ENCODE results near the gene NOS1AP.
"Not testable (repeated sequence)": the region's sequence is repeated elsewhere in the genome, so short reads cannot be mapped to it uniquely, and the experiment has no call there.

The NOS1AP gene

DNA sequence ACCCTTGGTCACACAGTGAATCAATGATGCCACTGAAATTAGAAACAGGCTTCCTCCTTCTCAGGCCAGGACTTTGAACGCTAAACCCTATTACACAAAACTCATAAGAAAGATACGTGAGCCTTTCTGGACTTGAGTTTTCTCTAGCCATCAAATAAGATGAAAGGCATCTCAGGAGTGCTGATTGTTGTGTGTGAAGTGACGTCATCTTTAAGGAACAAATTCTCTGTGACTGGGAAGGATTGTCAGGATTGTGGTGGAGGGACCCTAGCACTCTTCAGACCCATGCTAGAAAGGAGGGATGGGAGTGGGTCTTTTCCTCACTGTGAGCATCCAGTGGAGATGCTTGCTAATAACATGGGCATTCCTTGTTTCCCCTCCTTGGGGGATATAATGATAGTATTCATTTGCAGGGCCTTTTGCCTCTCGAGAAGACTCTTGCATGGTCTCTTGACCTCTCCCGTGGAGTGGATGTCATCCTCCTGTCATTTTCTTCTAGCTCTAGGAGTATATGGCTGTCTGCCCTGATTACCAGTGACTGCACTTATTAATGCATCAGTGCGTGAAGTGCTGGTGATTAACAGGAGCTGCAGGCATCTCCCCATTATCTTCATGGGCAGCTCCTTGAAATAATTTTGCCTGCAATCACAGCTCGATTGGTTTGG lies 267.3 kb downstream of the NOS1AP start:
- no peak for DNase-seq (ENCODE audit: low spot score)

DNA sequence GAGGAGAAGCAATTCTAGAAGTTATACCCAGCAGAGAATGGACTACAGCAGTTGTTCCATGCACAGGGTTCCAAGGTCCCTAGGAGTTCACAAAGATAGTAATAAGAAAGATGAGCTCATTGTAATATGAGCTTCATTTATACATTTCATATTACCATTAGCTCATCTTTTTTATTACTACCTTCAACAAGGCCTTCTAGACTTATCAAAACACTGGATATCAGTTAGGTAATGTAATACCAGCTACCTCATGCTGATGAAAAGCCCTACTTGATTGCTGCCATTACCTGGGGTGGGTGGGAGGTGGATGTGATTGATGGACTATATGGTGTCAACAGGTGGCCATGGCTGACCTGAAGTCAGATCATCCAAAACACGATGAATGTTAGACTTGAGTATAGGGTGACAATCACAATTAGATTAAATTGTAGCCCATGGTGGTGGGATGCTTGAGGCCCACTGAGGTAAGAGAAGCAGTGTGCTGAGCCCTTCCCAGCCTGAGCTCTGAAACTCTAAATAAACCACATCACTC lies 273.0 kb downstream of the NOS1AP start:
- DNase-seq (ENCODE audit: low spot score) = no peak

DNA sequence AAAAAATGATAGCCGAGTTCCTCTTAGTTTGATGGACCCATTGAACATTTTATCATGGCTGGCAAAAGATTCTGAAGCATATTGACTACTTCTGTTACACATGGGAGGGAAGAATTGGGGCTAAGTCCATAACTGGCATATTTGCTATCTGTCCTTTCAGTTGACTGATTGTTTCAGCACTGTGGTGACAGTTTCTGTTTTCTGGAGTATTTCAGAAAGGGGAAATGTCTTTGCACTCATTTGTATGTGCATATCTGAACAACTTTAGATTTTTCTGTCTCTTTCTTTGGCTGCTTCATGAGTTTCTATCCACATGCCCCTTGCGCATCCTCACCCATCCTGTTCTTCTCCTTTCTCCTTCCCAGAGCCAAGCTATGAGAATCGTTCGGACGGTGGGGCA lies 274.0 kb downstream of the NOS1AP start:
- DNase-seq (ENCODE audit: low spot score) = no peak

DNA sequence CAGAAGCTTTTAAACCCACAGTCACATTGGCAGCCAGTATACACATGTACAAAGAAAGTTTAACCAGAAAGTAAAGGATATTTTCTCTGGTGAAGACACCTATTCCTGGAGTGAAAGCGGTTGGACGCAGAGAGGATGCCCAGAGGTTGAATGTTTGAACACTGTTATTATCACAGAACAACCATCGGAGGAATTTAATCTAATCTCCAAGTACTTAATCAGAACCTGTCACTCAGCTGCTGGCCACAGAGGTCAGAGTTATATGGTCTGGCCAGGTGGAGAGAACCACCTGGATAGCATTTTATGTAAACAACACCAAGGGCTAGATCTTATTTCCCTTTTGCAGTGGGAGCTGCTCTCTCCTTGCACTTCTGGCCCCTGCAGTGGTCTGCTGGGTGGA lies 277.8 kb downstream of the NOS1AP start:
- no peak for DNase-seq (ENCODE audit: low spot score)

DNA sequence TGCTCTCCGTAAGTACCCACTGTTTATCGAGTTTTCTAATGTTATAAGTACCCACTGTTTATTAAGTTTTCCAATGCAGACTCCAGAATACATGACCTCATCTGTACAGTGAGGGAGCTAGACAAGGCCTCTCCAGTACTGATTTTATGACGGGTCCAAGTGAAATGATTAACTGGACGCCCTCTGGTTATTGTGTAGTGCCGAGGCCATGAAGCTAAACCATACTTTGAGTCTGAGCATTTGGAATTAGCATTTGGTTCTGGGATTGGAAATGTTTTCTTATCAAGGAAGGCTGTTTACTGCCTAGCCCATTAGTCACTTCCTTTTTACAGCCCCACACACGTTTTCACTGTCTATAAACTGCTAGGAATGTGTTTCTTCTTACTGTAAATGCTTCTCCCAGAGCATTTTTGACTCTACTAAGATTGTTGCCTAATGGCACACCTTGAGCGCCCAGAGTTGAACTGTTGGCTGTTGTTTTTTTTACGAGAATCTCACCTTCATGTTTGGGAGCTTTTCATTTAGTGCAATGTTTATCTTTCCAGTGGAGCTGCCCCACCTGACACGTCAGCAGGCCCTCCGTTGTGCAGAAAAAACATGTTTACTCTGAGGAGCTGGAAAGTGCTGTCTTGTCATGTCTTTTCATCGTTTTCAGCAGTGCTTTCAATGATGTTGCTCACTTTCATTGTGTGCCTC lies 280.3 kb downstream of the NOS1AP start:
- DNase-seq (ENCODE audit: low spot score) = peak; percentile 30

DNA sequence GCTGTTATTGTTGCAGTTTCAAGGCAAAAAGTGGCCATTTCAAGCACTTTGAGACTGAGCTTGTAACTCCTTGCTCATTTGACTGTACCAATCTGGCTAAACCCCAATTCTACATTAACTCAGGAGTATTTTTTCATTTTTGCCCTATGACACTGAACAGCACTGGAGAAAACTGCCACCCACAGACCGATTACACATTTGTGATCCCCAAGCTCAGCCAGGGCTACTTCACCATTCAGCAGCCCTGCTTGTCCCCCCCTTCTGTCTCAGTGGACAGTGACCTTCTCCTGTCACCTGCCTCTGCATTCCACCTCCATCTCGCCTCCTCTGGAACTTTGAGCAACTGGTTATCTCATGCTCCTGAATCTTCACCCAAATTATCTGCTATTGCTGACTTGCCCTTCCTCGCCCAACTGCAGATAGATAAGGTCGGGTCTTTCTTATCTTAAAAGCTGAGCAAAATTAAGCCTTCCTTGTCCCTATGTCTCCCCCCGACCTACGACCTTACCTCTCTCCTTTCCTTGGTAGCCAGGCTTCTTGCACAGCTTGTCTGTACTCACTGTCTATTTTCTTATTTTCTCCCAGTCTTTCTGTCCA lies 281.9 kb downstream of the NOS1AP start:
- DNase-seq (ENCODE audit: low spot score) = no peak

DNA sequence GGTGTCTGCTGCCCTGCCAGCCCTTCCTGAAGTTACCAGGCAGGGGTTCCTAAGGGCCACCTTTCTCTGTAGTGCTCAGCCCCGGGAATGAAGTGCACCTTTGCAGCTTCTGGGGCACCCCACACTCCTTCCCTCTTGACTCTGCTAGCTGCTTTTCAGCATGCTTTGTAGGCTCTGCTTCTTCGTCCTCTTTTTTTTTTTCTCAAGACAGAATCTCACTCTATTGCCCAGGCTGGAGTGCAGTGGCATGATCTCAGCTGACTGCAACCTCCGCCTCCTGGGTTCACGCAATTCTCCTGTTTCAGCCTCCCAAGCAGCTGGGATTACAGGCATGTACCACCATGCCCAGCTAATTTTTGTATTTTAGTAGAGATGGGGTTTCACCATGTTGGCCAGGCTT lies 282.4 kb downstream of the NOS1AP start:
- DNase-seq (ENCODE audit: low spot score) = not testable (repeated sequence)

DNA sequence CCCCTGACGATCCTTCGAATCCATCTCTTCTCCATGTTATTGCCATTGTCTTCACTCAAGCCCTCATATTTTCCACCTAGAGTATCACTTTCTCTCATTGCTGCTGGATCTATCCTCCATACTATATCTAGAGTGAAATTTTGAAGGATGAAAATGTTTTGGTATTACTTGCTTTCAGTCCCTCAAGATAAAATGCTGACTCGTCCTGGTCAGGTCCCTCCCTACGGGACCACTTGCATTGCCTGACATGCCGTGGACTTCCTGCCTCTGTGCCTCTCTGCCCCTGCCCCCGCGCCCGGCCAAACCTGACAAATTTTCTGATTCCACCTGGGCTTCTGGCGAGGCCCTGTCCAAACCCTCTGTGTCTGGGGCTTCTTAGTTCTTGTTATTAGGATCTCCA lies 283.6 kb downstream of the NOS1AP start:
- no peak for DNase-seq (ENCODE audit: low spot score)

DNA sequence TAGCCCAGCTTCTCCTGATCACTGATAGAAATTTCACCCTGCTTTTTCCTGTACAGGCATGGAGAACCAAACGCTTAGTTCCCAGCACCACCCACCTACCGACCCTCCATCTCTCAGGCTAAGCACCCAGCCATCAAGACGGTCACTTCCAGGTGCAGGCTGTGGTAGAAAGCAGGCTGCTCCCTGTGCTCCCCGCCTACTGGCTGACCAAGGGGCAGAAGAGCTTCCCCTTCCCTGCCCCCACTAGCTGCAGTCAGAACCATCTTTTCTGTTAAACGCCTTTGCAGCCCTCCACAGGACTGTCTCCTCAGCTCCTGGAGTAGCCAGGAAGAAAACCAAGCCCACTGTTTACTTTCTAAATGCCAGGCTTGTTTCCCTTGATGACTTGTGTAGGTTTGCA lies 284.2 kb downstream of the NOS1AP start:
- no peak for DNase-seq (ENCODE audit: low spot score)

DNA sequence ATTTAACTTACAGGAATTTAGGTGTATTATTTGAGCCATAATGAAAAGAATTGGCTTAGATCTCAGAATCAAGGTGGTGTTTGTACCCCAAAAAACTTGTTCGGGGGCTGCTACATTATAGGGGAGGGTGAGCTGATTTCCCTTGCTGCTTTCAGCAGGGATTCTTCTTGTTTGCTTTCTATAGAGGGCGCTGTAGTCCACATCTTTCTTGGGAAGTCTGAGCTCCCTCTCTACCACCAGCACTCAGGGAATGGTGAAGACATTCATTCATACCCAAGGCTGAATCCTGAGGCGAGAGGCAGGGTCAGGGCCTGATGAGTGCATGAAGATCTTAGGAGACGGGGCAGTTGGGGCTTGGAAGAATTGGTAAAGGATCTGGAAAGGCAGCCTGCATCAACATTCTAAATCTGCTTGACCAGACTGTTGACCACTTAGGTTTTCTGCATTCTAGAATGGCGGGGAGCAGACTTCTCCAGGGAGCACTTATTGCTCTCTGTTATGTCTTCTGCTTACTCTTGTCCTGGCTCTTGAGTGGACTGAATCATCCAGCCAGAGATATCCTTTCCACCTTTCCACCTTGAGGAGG lies 288.3 kb downstream of the NOS1AP start:
- peak; percentile 23 for DNase-seq (ENCODE audit: low spot score)

DNA sequence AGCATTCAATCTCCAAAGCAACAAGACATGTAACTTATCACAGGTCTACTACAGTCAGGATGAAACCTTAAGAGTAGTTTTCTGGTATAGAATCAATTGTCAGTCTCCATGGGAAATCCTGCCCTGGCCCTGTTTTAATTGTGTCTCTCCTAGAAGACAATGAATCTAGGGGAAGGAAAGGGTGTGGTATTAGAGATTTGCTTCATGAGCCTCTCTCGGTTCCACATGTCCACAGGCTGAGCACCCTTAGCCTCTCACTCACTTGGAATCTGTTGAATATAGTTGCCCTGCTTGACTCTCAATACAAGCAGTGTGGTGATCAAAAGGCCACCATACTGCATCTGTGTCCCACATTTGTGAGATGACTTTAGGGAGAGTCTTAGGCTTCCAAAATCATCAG lies 289.4 kb downstream of the NOS1AP start:
- no peak for DNase-seq (ENCODE audit: low spot score)

DNA sequence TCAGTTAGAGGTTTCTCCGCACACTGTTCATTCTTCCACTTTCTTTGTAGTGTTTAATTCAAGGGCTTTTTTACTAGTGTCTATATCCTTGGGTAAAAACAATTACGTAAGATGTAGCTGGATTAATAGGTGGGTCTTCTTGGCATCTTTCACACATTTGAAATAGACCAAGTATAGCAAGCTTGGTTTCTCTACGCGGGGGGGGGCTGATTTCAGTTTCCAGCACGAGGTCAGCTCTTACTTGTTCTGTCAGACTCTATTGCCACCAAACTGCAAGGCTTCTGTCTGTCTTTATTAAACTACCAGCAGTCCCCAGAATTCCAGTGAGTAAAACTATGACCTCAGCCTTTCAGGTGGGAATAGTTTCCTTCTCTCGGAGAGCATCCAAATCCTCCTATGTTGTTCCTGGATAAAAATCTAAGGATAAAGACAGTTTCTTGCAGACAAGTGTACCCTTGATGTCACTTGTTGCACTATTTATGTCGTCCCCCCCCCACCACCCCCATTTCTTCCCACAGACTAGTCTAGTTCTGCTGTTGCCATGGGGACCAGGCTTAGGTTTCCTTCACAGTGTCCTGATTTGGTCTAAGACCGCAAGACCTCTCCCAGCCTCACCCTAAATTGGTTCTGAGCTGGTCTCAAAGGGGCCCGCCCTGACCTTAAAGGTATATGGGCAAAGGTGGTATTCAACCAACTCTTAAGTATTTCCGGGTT lies 290.2 kb downstream of the NOS1AP start:
- no peak for DNase-seq (ENCODE audit: low spot score)

DNA sequence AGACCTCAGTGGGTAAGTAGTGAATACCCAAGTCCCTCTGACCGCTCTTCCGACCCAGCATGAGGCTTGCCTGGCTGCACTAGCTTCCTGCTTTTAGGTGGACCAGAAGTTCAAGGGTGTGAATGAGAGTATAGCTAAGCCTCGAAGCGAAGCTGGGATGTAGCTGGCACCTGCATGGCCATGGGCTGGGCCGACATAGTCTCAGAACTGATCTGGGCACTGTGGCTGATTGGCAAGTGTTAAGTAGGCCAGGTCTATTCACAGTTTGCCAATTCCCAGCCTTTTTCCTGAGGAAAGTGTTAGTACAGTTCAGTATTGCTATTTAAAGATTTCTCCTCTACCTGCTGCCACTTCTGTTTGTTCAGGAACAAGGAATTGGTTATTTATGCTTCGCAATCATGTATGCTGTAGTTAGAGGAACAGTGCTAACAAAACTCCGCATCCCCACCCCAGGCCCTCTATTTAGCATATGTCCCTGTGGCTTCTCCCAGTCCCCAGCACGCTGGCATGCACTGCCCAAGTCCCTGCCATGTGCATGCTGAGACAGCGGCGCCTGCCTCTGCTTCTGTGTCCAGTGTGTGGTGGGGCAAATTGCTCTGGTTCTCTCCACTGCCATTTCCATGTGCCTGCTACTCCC lies 290.9 kb downstream of the NOS1AP start:
- DNase-seq (ENCODE audit: low spot score) = no peak

DNA sequence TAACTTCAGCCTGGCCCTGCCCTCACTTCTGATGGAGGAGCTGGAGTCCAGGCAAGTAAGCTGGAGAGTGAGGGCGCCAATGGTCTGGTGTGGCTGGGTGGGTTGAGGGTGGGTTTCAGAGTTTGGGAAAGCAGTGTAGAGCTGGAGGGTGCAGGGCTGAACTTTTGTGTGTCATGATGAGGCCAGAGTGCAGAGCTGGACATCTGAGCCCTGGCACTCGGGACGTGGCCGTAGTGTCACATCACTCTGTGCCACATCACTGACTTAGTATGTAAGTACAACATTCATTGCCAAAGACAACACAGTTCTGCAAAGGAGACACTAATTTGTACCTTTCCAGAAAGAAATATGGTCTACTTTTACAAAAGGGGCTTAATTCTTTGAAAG lies 291.4 kb downstream of the NOS1AP start:
- no peak for DNase-seq (ENCODE audit: low spot score)

DNA sequence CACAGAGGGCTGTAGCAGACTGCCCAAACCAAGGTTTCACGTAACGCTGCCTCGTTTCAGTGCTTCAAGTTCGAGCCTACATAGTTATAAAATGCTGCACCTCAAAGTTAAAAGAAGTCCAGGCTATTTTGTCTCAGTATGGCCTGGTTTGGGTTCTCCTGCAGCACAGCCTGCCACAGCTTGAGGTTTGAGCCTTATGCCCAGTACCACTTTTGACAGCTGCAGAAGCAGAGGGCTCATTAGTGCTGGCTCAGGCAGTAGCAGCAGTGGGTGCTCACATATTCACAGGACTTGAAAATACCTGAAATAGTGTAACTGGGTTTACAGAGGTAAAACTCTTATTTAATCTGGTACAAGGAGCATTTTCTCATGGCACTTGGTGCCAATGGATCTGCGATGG lies 291.9 kb downstream of the NOS1AP start:
- no peak for DNase-seq (ENCODE audit: low spot score)

DNA sequence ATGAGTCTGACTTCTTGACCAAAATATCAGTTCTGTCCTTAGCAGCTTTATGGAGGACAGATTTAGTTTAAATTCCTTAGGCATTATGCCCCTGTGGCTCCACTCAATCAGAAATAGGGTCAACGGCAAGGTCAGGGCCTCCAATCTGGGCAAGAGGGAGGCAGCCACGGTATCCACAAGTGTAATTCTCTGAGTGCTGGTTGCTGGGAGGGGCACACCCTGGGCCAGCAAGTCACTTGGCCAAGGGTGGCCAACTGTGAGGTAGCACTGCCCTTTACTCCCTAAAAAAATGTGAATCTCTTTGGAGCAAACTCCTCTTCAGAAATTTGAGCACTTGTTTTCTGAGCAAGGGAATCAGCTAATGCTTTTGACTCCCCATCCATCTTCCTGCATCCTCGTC lies 294.3 kb downstream of the NOS1AP start:
- DNase-seq (ENCODE audit: low spot score) = no peak

DNA sequence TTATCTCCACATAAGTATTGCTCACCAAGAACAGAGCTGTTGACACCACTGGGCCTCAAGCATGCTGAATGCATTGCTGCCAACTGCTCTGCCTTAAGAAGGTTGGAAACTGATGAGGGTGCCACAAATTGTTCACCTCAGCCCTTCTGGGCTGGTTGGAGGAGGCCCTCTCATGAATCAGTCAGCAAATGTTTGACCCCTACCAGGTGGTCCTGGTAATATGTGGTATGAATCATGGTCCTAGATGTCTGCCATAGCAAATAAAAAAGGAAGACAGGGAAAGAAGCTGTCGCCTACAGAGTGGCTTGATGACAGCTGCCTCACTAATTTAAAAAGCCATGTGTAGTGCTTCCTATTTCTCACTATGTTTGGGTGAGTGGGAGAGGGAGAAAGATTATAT lies 295.0 kb downstream of the NOS1AP start:
- DNase-seq (ENCODE audit: low spot score) = no peak

DNA sequence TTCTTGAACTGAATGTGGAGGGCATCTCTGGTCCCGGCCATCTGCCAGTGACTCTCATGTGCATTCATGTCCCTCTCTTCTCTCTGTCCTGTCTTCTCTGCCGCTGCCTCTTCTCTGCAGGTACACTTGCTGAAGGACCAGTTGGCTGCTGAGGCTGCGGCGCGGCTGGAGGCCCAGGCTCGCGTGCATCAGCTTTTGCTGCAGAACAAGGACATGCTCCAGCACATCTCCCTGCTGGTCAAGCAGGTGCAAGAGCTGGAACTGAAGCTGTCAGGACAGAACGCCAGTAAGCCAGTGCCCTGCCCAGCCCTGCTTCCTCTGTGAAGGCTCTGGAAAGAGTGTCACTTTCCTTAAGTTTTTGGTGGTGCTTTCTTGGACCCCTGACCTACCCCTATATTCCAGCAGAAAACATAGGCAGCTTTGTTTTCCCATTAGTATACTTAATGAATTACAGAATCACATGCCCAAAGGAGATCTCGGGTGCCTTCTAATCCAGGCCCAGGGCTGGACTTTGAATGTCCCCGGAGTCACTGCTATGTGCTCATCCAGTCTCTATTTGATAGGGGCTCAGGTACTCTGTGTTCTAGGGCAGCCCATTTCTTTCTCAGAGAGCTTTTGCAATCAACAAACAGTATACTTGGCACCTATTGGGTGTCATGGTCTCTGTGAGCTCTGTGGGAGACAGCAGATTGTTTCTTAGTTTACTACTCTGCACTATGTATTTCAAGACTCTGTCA lies 296.0 kb downstream of the NOS1AP start:
- DNase-seq (ENCODE audit: low spot score) = no peak

DNA sequence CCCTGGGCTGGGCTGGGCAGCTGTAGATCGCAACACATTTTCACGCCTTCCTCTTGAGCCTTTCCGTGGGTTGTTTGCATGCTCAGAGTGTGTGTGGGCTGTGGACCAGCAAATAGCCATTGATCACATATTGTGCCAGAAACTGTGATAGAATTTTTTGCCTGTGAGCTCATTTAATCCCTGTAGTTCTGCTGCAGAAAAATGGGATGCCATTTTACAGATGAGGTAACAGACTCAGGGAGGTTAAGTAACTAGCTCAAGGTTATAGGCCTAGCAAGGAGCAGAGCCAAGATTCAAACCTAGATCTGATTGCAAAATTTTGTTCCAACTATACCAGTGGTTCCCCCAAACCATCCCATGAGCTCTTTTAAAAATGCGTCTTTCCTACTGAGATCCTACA lies 296.7 kb downstream of the NOS1AP start:
- no peak for DNase-seq (ENCODE audit: low spot score)

DNA sequence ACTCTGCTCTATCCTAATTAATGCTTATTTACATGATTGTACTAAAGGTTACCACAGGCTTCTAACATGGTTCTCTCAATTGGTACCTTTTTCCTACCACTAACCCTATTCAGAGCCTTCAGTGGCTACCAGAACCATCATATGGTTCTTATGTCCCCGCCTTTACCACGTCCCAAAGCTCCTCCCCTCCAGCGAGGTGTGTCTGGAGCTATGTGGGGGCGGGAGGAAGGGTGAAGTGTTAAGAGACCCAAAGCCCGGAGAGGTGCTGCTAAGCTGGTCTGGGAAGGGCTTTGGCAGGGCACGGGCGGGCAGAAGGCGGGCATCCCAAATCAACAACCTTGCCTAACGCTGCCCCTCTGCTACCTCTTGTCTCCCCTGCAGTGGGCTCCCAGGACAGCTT lies 297.2 kb downstream of the NOS1AP start:
- no peak for DNase-seq (ENCODE audit: low spot score)

DNA sequence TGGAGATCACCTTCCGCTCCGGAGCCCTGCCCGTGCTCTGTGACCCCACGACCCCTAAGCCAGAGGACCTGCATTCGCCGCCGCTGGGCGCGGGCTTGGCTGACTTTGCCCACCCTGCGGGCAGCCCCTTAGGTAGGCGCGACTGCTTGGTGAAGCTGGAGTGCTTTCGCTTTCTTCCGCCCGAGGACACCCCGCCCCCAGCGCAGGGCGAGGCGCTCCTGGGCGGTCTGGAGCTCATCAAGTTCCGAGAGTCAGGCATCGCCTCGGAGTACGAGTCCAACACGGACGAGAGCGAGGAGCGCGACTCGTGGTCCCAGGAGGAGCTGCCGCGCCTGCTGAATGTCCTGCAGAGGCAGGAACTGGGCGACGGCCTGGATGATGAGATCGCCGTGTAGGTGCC lies 297.6 kb downstream of the NOS1AP start:
- no peak for DNase-seq (ENCODE audit: low spot score)
